H9 (cell line): ENCODE results near the gene BACH2. TPM values are rescaled to one million over a fixed set of nuclear protein-coding genes. Genes with fewer than 3 reads are reported as not detected.

ENCODE experiments used
- DNase-seq: peaks from one replicate; pipeline ENCODE4 v3.0.0-alpha.2; 2017
- H2AFZ ChIP-seq: one replicate; pipeline ENCODE4 v1.6.1; 2013; ENCODE audit warnings: mild to moderate bottlenecking, low read length, control low read depth, moderate library complexity
- H2AK5ac ChIP-seq: 2 replicates; pipeline ENCODE4 v1.6.1; 2013; ENCODE audit warnings: low read length, control low read depth, mixed read lengths; ENCODE audit not compliant: insufficient read length
- H2BK120ac ChIP-seq: one replicate; pipeline ENCODE4 v1.6.1; 2013; ENCODE audit warnings: low read depth, mild to moderate bottlenecking, low read length, control low read depth, inconsistent platforms; ENCODE audit not compliant: poor library complexity, severe bottlenecking
- H2BK12ac ChIP-seq: 2 replicates; pipeline ENCODE4 v1.6.1; 2013; ENCODE audit warnings: low read length, control low read depth, mixed read lengths, low read depth; ENCODE audit not compliant: insufficient read length
- H2BK15ac ChIP-seq: 2 replicates; pipeline ENCODE4 v1.6.1; 2013; ENCODE audit warnings: low read depth, low read length, control low read depth
- H2BK20ac ChIP-seq: one replicate; pipeline ENCODE4 v1.6.1; 2013; ENCODE audit warnings: low read depth, mild to moderate bottlenecking, low read length, control low read depth, inconsistent platforms; ENCODE audit not compliant: poor library complexity, severe bottlenecking
- H2BK5ac ChIP-seq: 2 replicates; pipeline ENCODE4 v1.6.1; 2013; ENCODE audit warnings: low read length, control low read depth, mixed read lengths; ENCODE audit not compliant: insufficient read length
- H3K14ac ChIP-seq: 2 replicates; pipeline ENCODE4 v1.6.1; 2013; ENCODE audit warnings: low read length, control low read depth; ENCODE audit not compliant: insufficient read depth
- H3K18ac ChIP-seq: 2 replicates; pipeline ENCODE4 v1.6.1; 2013; ENCODE audit warnings: low read depth, mild to moderate bottlenecking, mixed read lengths, low read length, control low read depth; ENCODE audit not compliant: insufficient read length
- H3K23ac ChIP-seq: 2 replicates; pipeline ENCODE4 v1.6.1; 2013; ENCODE audit warnings: low read length, control low read depth, mixed read lengths, low read depth; ENCODE audit not compliant: insufficient read length
- H3K23me2 ChIP-seq: 2 replicates; pipeline ENCODE4 v1.6.1; 2013; ENCODE audit warnings: low read depth, mild to moderate bottlenecking, mixed read lengths, low read length, control low read depth; ENCODE audit not compliant: insufficient read length, poor library complexity, severe bottlenecking
- H3K27ac ChIP-seq: 2 replicates; pipeline ENCODE4 v1.5.1; 2013; ENCODE audit warnings: low read length, control low read depth, mixed read lengths, low read depth; ENCODE audit not compliant: insufficient read length
- H3K27me3 ChIP-seq: 2 replicates; pipeline ENCODE4 v1.6.1; 2013; ENCODE audit warnings: low read length, control low read depth, inconsistent platforms; ENCODE audit not compliant: insufficient read depth
- H3K4ac ChIP-seq: 2 replicates; pipeline ENCODE4 v1.6.1; 2013; ENCODE audit warnings: low read depth, mild to moderate bottlenecking, control low read depth, inconsistent platforms, low read length, moderate library complexity
- H3K4me1 ChIP-seq: 2 replicates; pipeline ENCODE4 v1.6.1; 2013; ENCODE audit warnings: low read length, control low read depth, inconsistent platforms; ENCODE audit not compliant: insufficient read depth
- H3K4me2 ChIP-seq: 2 replicates; pipeline ENCODE4 v1.6.1; 2013; ENCODE audit warnings: low read length, control low read depth, mixed read lengths; ENCODE audit not compliant: insufficient read length, insufficient read depth
- H3K56ac ChIP-seq: 2 replicates; pipeline ENCODE4 v1.6.1; 2013; ENCODE audit warnings: low read depth, mild to moderate bottlenecking, mixed read lengths, low read length, control low read depth; ENCODE audit not compliant: insufficient read length
- H3K79me1 ChIP-seq: 2 replicates; pipeline ENCODE4 v1.6.1; 2013; ENCODE audit warnings: low read depth, mild to moderate bottlenecking, moderate library complexity, low read length, control low read depth, inconsistent platforms; ENCODE audit not compliant: insufficient read depth, poor library complexity, severe bottlenecking
- H3K79me2 ChIP-seq: 2 replicates; pipeline ENCODE4 v1.6.1; 2013; ENCODE audit warnings: low read length, control low read depth, inconsistent platforms; ENCODE audit not compliant: insufficient read depth
- H3K9ac ChIP-seq: 2 replicates; pipeline ENCODE4 v1.6.1; 2013; ENCODE audit warnings: low read length, control low read depth, mixed read lengths; ENCODE audit not compliant: insufficient read length; ENCODE audit errors: extremely low read depth
- H3K9me3 ChIP-seq: one replicate; pipeline ENCODE4 v1.6.1; 2013; ENCODE audit warnings: low read depth, low read length, inconsistent platforms; ENCODE audit not compliant: control insufficient read depth
- H3T11ph ChIP-seq: one replicate; pipeline ENCODE4 v1.6.1; 2013; ENCODE audit warnings: mild to moderate bottlenecking, low read length, control low read depth, inconsistent platforms
- H4K20me1 ChIP-seq: one replicate; pipeline ENCODE4 v1.6.1; 2013; ENCODE audit not compliant: control insufficient read depth, insufficient read length, insufficient read depth
- H4K5ac ChIP-seq: 2 replicates; pipeline ENCODE4 v1.6.1; 2013; ENCODE audit warnings: low read depth, mild to moderate bottlenecking, mixed read lengths, low read length, control low read depth; ENCODE audit not compliant: insufficient read length
- H4K8ac ChIP-seq: replicated peaks from 2 replicates; pipeline ENCODE4 v1.6.1; 2013; ENCODE audit warnings: low read length, control low read depth, mixed read lengths, low read depth; ENCODE audit not compliant: insufficient read length
- H4K91ac ChIP-seq: 2 replicates; pipeline ENCODE4 v1.6.1; 2013; ENCODE audit warnings: low read depth, mild to moderate bottlenecking, moderate library complexity, mixed read lengths, low read length, control low read depth; ENCODE audit not compliant: insufficient read length
- H3K27ac Mint-ChIP-seq, 3 experiments: 2 replicates in 2 of 3; 3 replicates in 1 of 3; pipeline ENCODE4 v1.8.0; 2020 to 2021; ENCODE audit warnings: mixed read lengths in 3 of 3, mild to moderate bottlenecking in 1 of 3, moderate library complexity in 1 of 3
- H3K27me3 Mint-ChIP-seq: 2 replicates; pipeline ENCODE4 v1.8.0; 2021; ENCODE audit warnings: low read depth, mild to moderate bottlenecking, moderate library complexity, mixed read lengths
- H3K36me3 Mint-ChIP-seq, 3 experiments: 2 replicates in 2 of 3; 3 replicates in 1 of 3; pipeline ENCODE4 v1.8.0; 2020 to 2021; ENCODE audit warnings: low read depth in 3 of 3, mixed read lengths in 3 of 3; ENCODE audit not compliant: insufficient read depth in 1 of 3
- H3K4me1 Mint-ChIP-seq, 2 experiments: 2 replicates each; pipeline ENCODE4 v1.8.0; 2020; ENCODE audit warnings: mixed read lengths in 2 of 2
- H3K4me3 Mint-ChIP-seq, 2 experiments: 2 replicates in 1 of 2; 3 replicates in 1 of 2; pipeline ENCODE4 v1.8.0; 2020 to 2021; ENCODE audit warnings: mild to moderate bottlenecking in 2 of 2, mixed read lengths in 2 of 2, moderate library complexity in 1 of 2
- H3K9me3 Mint-ChIP-seq, 2 experiments: 2 replicates in 1 of 2; 3 replicates in 1 of 2; pipeline ENCODE4 v1.8.0; 2020; ENCODE audit warnings: mild to moderate bottlenecking in 2 of 2, mixed read lengths in 2 of 2, moderate library complexity in 1 of 2
- CTCF ChIP-seq: fragments of 200-600 bp; sonication (generic); conservative IDR thresholded peaks from 3 replicates; pipeline ENCODE4 v1.8.0; 2021; ENCODE audit warnings: antibody characterized with exemption, mild to moderate bottlenecking
- WGBS: extraction: QIAGEN DNeasy Blood & Tissue Kit; methylation state at CpG from one replicate; pipeline ENCODE4 v1.1.7; 2013; ENCODE audit warnings: missing lambda C conversion rate, low lambda C conversion rate, mixed read lengths; ENCODE audit not compliant: insufficient read length; ENCODE audit errors: extremely low coverage; 5-methylcytosine and 5-hydroxymethylcytosine counted together
- total RNA-seq: library from RNA; stranded (reverse); gene quantifications from 2 replicates; pipeline ENCODE4 v1.2.1, GENCODE V29; 2021

Gene BACH2
- total RNA-seq, 1 experiment from 2014 or later: 2.0 TPM

GRCh38 chr6:90303039-90303438 is 6.4 kb upstream of the BACH2 start:
- DNase-seq: no peak
- H2BK12ac ChIP-seq: no peak overlapping the region
- no peak overlapping the region for H3K4ac ChIP-seq
- H3K9ac ChIP-seq: no peak overlapping the region
- peaks cover 19% of the 10 kb centered on the region for H3K27me3 Mint-ChIP-seq
- H3K27ac ChIP-seq: no peak overlapping the region
- H4K5ac ChIP-seq: no peak overlapping the region
- H3K9me3 Mint-ChIP-seq: no peaks in the 10 kb centered on the region; a peak in 1 of 5 replicates
- H2BK5ac ChIP-seq: no peak overlapping the region
- no peak overlapping the region for H3K23ac ChIP-seq
- H2BK20ac ChIP-seq: no peak overlapping the region
- H3K79me2 ChIP-seq: no peaks in the 10 kb centered on the region
- no peak overlapping the region for H3K14ac ChIP-seq
- H2BK15ac ChIP-seq: no peak overlapping the region
- no peaks in the 10 kb centered on the region for H3K27me3 ChIP-seq
- WGBS: no CpG with 5 or more reads among the region's 2 CpGs
- H3K4me1 ChIP-seq: no peaks in the 10 kb centered on the region; the same call in 1 of the 2 replicates
- no peaks in the 10 kb centered on the region for H4K20me1 ChIP-seq
- H2AFZ ChIP-seq: no peak overlapping the region
- no peak overlapping the region for H2AK5ac ChIP-seq
- peaks cover 20 to 21% of the 10 kb centered on the region in 2 experiments for H3K4me1 Mint-ChIP-seq
- H3K36me3 Mint-ChIP-seq: no peaks in the 10 kb centered on the region
- no peak for TF ChIP-seq CTCF
- H3K56ac ChIP-seq: no peak overlapping the region
- no peaks in the 10 kb centered on the region for H3K23me2 ChIP-seq
- H2BK120ac ChIP-seq: no peak overlapping the region
- H4K91ac ChIP-seq: no peak overlapping the region
- no peak overlapping the region for H4K8ac ChIP-seq
- no peak overlapping the region for H3K27ac Mint-ChIP-seq
- H3K18ac ChIP-seq: no peak overlapping the region
- H3T11ph ChIP-seq: no peak overlapping the region
- no peak overlapping the region for H3K4me3 Mint-ChIP-seq
- no peaks in the 10 kb centered on the region for H3K9me3 ChIP-seq
- no peaks in the 10 kb centered on the region for H3K79me1 ChIP-seq
- H3K4me2 ChIP-seq: no peak overlapping the region
